MM.1S (cell line): ENCODE results near the gene TUBA4B.

Source experiments
- EZH2 ChIP-seq: fragments of 300-600 bp; sonication (generic); optimal IDR thresholded peaks from 2 replicates; pipeline ENCODE3; 2017; ENCODE audit warnings: low read depth, mild to moderate bottlenecking, antibody characterized with exemption, low read length, mixed read lengths
- EZH2phosphoT487 ChIP-seq: fragments of 300-600 bp; sonication (generic); IDR thresholded peaks from 2 replicates; pipeline ENCODE4 v1.6.1; 2018; ENCODE audit warnings: antibody characterized with exemption, low read length
- TF ChIP-seq, protein P1 (sequence below): fragments of 300-600 bp; sonication (generic); IDR thresholded peaks from 2 replicates; pipeline ENCODE4 v1.5.1; 2016; ENCODE audit warnings: antibody characterized with exemption, low read length, mixed read lengths

DNA sequence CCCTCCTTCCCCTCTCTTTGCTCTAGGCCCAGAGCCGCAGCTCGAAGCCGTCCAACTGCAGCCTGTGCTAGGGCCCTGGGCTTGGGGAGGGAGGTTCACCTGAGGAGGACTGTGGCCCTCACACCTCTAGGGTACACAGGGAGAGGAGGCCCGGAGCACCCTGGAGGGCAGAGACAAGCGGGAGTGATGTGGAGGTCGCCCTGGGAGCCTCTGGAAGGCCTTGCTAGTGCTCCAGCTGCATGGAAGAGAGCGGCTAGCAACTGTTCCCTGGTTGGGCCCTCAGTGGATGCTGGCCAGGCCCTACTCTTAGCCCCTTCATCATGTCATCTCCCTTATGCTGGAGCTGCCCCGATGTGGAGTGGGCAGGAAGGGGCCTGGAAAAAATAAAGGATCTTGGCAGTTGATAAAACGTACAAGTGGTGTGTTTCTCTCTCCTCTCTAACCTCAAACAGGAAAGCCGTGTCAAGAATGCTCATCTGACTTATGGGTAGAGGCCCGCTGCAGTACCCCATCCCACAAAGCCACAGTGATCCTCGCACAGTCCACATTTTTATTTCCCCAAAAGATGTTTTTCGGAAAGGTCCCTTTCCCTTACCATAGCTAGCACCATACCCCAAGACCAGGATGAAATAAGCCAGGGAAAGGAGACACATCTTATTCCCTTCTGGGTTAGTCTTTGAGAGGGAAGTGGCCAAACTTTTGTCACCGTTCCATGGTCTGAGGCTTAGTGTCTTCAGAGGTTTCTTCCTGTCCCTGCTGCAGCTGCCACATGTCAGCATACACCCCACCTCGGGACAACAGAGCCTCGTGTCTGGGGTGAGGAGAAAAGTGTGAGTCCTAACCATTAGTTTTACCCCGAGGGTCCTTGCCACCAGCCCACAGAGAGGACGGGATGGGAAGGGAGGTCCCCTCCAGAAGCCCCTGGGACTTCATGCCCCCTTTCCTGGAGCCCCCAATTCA, 43.5 kb upstream of the TUBA4B start:
- TF ChIP-seq, protein P1, sequence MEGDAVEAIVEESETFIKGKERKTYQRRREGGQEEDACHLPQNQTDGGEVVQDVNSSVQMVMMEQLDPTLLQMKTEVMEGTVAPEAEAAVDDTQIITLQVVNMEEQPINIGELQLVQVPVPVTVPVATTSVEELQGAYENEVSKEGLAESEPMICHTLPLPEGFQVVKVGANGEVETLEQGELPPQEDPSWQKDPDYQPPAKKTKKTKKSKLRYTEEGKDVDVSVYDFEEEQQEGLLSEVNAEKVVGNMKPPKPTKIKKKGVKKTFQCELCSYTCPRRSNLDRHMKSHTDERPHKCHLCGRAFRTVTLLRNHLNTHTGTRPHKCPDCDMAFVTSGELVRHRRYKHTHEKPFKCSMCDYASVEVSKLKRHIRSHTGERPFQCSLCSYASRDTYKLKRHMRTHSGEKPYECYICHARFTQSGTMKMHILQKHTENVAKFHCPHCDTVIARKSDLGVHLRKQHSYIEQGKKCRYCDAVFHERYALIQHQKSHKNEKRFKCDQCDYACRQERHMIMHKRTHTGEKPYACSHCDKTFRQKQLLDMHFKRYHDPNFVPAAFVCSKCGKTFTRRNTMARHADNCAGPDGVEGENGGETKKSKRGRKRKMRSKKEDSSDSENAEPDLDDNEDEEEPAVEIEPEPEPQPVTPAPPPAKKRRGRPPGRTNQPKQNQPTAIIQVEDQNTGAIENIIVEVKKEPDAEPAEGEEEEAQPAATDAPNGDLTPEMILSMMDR: no peak
- TF ChIP-seq EZH2 (no peak), EZH2phosphoT487 (no peak)
